Measurements from ENCODE around the gene TEX35.

The TEX35 gene

DNA sequence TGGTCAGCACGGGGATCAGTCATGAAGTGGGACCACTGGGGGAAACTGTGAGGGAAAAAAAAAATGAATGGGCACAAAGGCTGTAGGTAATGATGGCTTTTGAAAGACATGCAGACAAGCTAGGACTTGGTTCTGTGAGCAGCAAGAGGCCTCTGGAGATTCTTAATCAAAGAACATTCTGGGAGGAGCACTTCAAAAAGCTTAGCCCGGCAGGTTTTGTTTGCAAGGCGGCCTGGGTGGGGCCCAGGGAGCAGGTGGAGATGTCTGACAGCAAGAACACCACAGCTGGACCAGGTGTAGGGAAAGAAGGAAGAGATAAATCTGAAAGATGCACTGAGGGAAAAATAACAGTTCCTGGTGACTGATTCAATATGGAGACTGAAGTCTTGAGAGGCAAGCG lies 6.0 kb downstream of the TEX35 start:
- DNase-seq (ENCODE audit: low spot score), result no peak

DNA sequence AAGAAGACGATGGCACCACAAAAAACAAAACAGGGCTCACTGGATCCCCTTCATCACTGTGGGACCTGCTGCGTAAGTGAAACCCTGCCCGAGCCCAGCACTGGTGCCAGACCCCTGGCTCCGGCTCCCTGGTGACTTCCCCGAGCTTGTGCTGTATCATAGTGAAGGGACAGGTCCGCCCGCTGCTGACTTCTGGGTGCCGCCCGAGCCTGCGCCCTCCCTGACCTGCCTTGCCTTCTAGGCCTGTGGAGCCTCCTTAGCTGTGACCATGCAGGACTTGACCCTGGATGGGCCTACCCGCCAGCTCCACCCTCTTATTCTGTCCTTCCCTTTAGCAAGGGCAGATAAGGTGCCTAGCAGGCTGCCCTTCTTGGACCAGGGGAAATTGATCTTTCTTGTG lies 7.9 kb downstream of the TEX35 start:
- no peak for DNase-seq (ENCODE audit: low spot score)

GRCh38 chr1:178521241-178521640 lies 8.3 kb downstream of the TEX35 start:
- no peak for DNase-seq (ENCODE audit: low spot score)

DNA sequence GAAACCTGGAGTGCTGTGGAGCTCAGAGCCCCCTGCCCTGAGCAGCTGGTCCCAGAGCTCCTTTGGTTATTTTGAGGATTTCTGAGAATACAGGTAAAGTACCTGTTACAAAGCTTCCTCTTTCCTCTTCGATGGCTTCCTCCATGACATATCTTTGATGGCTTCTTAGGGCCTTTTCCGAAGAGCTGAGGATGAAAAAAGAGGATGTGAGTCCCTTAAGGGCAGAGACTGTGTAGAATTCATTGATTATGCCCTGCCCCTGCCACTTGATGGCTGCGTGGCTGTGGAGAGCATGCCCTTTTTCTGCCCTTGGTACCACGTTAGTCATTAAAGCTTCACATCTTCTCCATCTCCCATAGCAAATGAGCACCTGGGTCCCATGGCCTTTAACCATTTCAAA lies 14.2 kb downstream of the TEX35 start:
- no peak for DNase-seq (ENCODE audit: low spot score)

GRCh38 chr1:178528228-178528952 lies 15.5 kb downstream of the TEX35 start:
- DNase-seq (ENCODE audit: low spot score), result peak; percentile 54

DNA sequence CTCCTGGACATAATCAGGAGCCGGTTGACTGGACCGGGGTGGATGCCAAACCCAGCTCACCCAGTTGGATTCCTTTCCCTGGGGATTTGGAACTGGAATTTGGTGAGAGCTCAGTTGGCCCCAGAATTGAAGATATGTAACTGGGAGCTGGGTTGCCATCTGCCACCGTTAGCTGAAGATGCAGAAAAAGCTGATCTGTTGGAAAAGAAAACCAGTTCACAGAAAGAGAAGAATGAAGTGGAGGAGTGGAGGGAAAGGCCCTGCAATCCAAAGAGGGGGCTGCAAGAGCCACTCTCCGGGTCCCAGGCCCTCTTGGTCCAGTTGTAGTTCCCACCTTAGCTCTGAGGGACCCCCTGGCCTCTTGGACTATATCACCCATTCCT lies 16.0 kb downstream of the TEX35 start:
- DNase-seq (ENCODE audit: low spot score), result no peak

GRCh38 chr1:178529364-178530036 lies 16.6 kb downstream of the TEX35 start:
- no peak for DNase-seq (ENCODE audit: low spot score)

DNA sequence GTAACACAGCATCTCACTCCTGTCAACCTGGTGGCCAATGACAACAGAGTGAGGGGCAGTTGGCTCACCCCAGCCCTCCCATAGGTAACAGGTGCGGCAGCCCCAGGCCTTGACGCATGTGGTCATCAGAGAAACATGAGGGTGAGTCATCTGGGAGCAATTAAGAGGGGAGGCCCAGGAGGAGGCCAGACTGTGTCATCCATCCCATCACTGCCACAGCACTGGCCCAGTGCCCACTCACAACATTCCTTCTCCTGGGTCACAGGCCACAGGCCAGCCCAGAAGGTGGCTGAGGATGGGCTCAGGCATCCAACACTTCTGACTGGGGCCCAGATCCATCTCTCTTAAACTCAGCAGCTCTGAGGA lies 17.1 kb downstream of the TEX35 start:
- peak; percentile 23 for DNase-seq (ENCODE audit: low spot score)

GRCh38 chr1:178530502-178530901 lies 17.6 kb downstream of the TEX35 start:
- no peak for DNase-seq (ENCODE audit: low spot score)

DNA sequence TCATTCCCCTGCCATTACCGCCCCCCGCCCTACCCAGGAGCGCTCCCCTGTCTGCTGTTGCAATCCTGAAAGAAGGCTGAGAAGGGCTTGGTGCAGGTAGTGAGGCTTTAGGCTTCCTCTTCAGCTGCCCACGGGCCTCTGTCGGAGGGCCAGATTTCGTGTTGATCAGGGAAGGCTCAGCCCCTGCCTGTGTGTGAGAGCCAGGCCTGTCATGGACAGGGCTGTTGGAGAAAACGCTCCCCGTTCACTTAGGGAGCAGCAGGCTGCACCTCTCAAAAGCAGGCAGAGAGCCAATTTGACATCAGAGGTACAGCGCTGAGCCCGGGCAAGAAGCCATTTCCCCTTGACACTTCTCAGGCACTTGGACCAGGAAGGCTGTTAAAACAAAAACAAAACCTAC lies 19.0 kb downstream of the TEX35 start:
- DNase-seq (ENCODE audit: low spot score), result peak; percentile 61

GRCh38 chr1:178532392-178532791 lies 19.5 kb downstream of the TEX35 start:
- peak; percentile 85 for DNase-seq (ENCODE audit: low spot score)

GRCh38 chr1:178533121-178533946 lies 20.4 kb downstream of the TEX35 start:
- peak; percentile 48 for DNase-seq (ENCODE audit: low spot score)

DNA sequence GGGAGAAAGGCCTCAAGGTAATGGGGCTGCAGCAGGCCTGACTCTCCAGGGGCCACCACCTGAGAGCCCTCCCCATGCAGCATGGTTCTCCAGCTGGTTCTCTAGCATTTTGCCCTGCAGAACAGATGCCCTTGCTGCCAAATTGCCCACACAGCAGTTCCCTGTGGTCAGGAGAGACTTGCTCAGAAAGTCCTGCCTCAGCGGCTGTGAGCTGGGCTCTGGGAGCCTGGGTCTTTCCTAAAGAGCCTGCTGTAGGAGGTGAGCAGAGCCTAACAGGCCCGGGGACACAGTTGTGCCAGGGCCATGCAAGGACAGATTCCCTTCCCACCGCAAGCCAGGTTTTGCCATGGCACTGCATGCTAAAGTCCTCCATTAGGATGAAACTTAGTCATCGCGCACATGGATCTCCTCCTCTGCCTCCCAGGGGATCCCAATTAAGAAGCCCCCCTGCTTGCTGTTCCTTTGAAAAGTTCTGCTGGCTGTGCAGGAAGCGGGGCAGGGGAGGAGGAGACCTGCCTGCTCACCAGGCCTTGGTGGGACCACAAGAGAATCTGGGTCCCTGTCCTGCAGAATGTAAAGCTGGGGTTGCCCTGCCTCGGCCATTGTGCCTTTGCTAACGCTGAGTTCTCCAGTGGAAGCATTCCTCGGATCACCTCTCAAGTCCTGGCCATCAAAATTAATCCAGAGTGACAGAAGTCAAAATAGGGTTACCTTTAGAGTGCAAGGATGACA lies 21.4 kb downstream of the TEX35 start:
- DNase-seq (ENCODE audit: low spot score), result no peak

DNA sequence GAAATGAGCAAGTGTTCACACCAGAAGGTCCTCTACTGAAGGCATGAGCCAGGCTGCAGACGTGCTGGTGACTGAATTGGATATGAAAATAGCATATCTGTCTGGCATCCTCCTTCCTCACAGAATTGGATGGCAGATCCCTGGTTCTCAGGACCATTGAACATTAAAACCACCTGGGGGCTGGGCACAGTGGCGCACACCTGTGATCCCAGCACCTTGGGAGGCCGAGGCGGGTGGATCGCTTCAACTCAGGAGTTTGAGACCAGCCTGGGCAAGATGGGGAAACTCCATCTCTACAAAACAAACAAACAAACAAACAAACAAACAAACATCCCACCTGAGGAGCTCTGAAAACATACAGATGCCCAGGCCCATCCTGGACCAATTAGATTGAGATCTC lies 23.4 kb downstream of the TEX35 start:
- no peak for DNase-seq (ENCODE audit: low spot score)

DNA sequence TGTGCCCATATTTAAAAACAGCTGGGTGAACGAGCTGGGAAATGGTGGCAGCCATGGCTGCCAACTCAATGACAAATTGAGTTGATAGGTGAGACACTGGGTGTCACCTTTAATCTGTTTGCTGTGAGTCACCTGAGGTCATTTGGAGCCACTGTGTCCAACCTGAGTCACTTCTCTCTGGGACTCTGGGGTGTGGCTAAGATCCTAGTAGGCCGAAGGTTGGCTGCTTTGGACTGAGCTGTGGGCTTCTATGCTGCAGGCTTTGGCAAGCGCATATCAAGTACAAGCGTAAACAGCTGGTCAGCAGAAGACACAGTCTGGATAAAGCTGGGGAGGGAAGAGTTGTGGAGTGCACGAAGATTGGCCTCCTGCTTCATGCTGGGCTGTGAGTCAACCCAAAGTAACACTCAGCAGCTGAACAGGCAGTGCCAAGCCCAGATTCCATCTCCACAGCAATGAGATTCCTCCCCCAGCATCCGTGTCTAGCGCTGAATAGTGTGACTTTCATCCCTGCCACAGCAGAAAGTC lies 24.0 kb downstream of the TEX35 start:
- DNase-seq (ENCODE audit: low spot score), result no peak

DNA sequence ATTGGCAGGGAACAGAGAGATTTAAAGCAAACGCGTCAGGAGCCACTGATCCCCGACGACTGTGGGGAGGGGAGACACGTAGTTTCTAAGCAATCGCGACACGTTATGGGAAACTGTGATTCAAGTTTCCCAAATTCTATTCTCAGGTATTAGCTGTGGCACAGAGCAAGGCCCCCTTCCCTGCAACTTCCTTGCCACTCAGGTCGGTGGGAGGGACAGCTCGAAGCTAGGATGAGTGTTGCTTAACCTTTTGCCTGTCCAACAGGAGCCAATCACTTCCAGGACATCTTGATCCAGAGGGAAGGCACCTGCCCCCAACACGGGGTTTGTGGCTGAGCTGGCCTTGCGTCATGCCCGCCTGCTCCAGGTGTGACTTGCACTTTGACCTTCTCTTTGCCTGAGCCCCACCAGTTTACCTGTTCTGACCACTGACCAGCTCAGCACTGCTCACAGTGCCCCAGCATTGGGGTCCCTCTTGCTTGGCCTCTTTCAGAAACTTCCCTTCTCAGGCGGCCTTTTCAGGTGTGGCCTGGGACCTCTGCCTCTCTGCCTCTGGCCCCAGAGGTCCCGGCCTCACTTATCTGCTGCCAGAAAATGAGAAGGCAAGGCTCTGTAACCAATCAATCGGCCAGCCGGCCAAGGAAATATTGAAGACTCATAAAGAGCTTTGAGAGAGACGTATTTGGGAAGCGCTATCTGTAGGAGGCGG lies 24.6 kb downstream of the TEX35 start:
- no peak for DNase-seq (ENCODE audit: low spot score)

DNA sequence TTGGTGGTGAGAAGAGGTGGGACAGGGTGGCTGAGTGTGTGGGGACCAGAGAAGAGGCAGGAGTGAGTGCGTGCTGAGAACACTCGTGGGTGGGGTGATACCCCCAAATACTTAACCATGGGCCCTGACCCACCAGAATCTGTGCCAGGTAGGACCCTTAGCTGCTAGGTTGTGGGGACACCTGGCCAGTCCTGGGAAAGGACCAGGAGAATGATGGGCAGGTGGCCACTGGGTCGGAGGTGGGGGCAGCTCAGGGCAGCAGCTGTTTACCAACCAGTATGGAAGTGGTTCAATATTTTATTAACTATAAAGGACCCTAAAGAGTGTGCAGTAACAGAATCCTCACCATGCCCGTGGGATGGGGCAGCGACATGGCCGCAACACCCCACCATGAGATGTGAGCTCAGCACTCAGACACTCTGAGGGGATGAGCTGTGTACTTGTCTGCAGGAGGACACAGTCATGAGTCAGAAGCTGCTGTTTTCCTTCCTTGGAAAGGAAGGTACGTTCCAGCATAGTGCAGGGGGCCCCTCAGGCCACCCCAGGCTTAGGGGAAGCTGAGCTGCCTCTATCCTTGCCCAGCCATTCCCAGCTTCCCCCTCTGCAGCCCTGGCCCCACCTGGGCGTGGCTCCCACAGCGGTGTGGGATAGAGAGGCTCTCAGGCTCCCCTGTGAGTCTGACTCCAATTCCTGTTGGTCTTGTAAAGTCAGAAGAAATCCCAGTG lies 25.4 kb downstream of the TEX35 start:
- DNase-seq (ENCODE audit: low spot score), result no peak

GRCh38 chr1:178539291-178539690 lies 26.4 kb downstream of the TEX35 start:
- DNase-seq (ENCODE audit: low spot score), result no peak

- DNase-seq (ENCODE audit: low spot score), result no peak
Observed at GRCh38 chr1:178540204-178540603, 27.3 kb downstream of the TEX35 start.

DNA sequence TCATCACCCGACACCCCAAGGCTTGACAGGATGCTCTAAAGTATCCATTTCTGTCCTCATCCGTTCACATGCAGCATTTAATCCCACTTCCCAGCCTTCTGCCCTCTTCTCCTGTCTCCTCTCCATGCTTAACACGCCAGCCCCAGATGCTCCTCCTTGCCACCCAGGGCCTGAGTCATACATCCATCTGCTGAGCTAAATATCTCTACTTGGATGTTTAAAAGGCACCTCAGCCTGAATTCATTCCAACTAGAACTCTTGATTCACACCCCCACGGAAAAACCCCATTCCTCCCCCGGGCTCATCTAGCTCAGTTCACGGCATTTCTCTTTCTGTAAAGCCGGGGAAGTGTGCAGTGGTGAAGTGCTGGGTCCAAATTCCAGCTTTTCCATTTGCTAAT lies 27.7 kb downstream of the TEX35 start:
- DNase-seq (ENCODE audit: low spot score), result no peak

DNA sequence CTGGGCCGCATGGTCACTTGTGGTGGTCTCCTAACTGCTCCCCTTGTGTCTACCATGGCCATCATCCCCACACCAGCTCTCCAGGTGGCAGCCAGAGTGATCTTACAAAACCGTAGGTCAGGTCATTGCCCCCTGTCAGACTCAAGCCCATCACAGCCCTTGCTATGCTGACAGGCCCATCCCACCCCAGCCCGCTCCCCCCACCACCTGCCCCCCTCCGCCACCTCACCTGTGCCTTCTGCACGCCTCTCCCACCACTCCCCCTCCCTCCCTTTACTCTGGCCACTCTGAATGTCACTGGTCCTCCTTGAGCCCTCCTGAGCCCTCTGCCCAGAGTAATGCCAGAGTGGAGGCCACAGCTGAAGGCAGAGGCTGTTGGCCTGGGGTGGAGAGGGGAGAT lies 28.5 kb downstream of the TEX35 start:
- no peak for DNase-seq (ENCODE audit: low spot score)

Data from left forelimb (tissue), 1 donor.